ENCODE measurements around the gene GIT1. TPM values are rescaled to one million over a fixed set of nuclear protein-coding genes. Genes with fewer than 3 reads are reported as not detected.

The GIT1 gene
- total and polyA plus RNA-seq, 2 of the 13 experiments (the other 11 are each of a cell fraction or from before 2014, with no cell fraction given), result 14.2 to 30.8 TPM

- TF ChIP-seq ZNF337 (CRISPR knock-in tag; IDR thresholded peaks at IDR 0.05; ENCODE audit: borderline replicate concordance, low read depth) (no peak), PAXIP1 (CRISPR knock-in tag; conservative IDR thresholded peaks at IDR 0.05) (no peak), HNF1B (CRISPR knock-in tag; IDR thresholded peaks at IDR 0.05) (no peak), PHB2 (IDR thresholded peaks at IDR 0.05; ENCODE audit: partially characterized antibody) (no peak), ZNF501 (CRISPR knock-in tag; IDR thresholded peaks at IDR 0.05) (no peak), ZNF513 (CRISPR knock-in tag; conservative IDR thresholded peaks at IDR 0.05) (no peak), ELF3 (CRISPR knock-in tag; IDR thresholded peaks at IDR 0.05) (no peak), NFAT5 (CRISPR knock-in tag; IDR thresholded peaks at IDR 0.05) (0 out of 2 replicates have a peak, but pooled peaks have one; percentile 5), ZNF740 (CRISPR knock-in tag; IDR thresholded peaks at IDR 0.05) (peak; percentile 86), SRSF9 (IDR thresholded peaks at IDR 0.05; ENCODE audit: borderline replicate concordance, insufficient read depth, low read depth, low read length, poor library complexity, severe bottlenecking) (no peak), ZNF124 (CRISPR knock-in tag; IDR thresholded peaks at IDR 0.05) (no peak), TBP (CRISPR knock-in tag; IDR thresholded peaks at IDR 0.05) (no peak), E2F1 (CRISPR knock-in tag; IDR thresholded peaks at IDR 0.05) (no peak), RFX5 (IDR thresholded peaks at IDR 0.05; ENCODE audit: low read depth, low read length) (no peak), HCFC1 (IDR thresholded peaks at IDR 0.05; ENCODE audit: low read depth, low read length) (peak; percentile 54)
Observed at GRCh38 chr17:29592850-29593551, 3.6 kb upstream of the GIT1 start, which contains the start of gene ANKRD13B (continued).
